GM23338 (cell line): ENCODE results near the gene PACS1. TPM values are rescaled to one million over a fixed set of nuclear protein-coding genes. Genes with fewer than 3 reads are reported as not detected.

ENCODE experiments used
- ATAC-seq: fragments of 200-7000 bp; cut with Tn5 transposase; 3 replicates; pipeline ENCODE4 v1.9.1; 2020
- DNase-seq: peaks from one replicate; pipeline ENCODE4 v3.0.0-alpha.2; 2015; ENCODE audit warnings: low spot score
- H2AFZ ChIP-seq: fragments of 200-600 bp; sonication (generic); 2 replicates; pipeline ENCODE4 v1.8.0; 2016; ENCODE audit warnings: antibody characterized with exemption, mild to moderate bottlenecking, moderate library complexity
- H3F3A ChIP-seq: fragments of 200-600 bp; sonication (generic); replicated peaks from 2 replicates; pipeline ENCODE4 v1.8.0; 2017; ENCODE audit warnings: antibody characterized with exemption, mixed run types, low read depth
- H3K27ac ChIP-seq: fragments of 200-600 bp; sonication (generic); 2 replicates; pipeline ENCODE4 v1.6.1; 2016; ENCODE audit warnings: low read depth
- H3K27me3 ChIP-seq: fragments of 200-600 bp; sonication (generic); 2 replicates; pipeline ENCODE4 v1.8.0; 2016; ENCODE audit warnings: mild to moderate bottlenecking, mixed run types, moderate library complexity; ENCODE audit not compliant: insufficient read depth
- H3K36me3 ChIP-seq: fragments of 200-600 bp; sonication (generic); 2 replicates; pipeline ENCODE4 v1.8.0; 2016; ENCODE audit warnings: mild to moderate bottlenecking; ENCODE audit not compliant: insufficient read depth
- H3K4me1 ChIP-seq: fragments of 200-600 bp; sonication (generic); 2 replicates; pipeline ENCODE4 v1.8.0; 2016; ENCODE audit warnings: mild to moderate bottlenecking, moderate library complexity; ENCODE audit not compliant: insufficient read depth
- H3K4me2 ChIP-seq: fragments of 200-600 bp; sonication (generic); 2 replicates; pipeline ENCODE4 v1.7.1; 2017; ENCODE audit warnings: mixed run types
- H3K4me3 ChIP-seq: fragments of 200-600 bp; sonication (generic); 2 replicates; pipeline ENCODE4 v1.6.1; 2016; ENCODE audit warnings: mixed run types
- H3K79me2 ChIP-seq: fragments of 200-600 bp; sonication (generic); replicated peaks from 2 replicates; pipeline ENCODE4 v1.8.0; 2017; ENCODE audit warnings: mild to moderate bottlenecking; ENCODE audit not compliant: insufficient read depth
- H3K9me2 ChIP-seq: fragments of 200-600 bp; sonication (generic); 2 replicates; pipeline ENCODE4 v1.8.0; 2017; ENCODE audit not compliant: insufficient read depth
- H4K20me1 ChIP-seq: fragments of 200-600 bp; sonication (generic); replicated peaks from 2 replicates; pipeline ENCODE4 v1.8.0; 2017; ENCODE audit warnings: mild to moderate bottlenecking; ENCODE audit not compliant: insufficient read depth
- H3K27ac Mint-ChIP-seq: 2 replicates; pipeline ENCODE4 v1.8.0; 2020; ENCODE audit warnings: inconsistent platforms, mild to moderate bottlenecking, moderate library complexity, mixed read lengths
- H3K27me3 Mint-ChIP-seq: 3 replicates; pipeline ENCODE4 v1.8.0; 2022; ENCODE audit warnings: low read depth, mild to moderate bottlenecking, moderate library complexity, mixed read lengths, inconsistent platforms; ENCODE audit not compliant: insufficient read depth, poor library complexity
- H3K36me3 Mint-ChIP-seq: 3 replicates; pipeline ENCODE4 v1.8.0; 2021; ENCODE audit warnings: low read depth, mild to moderate bottlenecking, inconsistent platforms, moderate library complexity, mixed read lengths
- H3K4me1 Mint-ChIP-seq: 3 replicates; pipeline ENCODE4 v1.8.0; 2020; ENCODE audit warnings: mild to moderate bottlenecking, inconsistent platforms, mixed read lengths
- H3K4me3 Mint-ChIP-seq: 3 replicates; pipeline ENCODE4 v1.8.0; 2021; ENCODE audit warnings: moderate library complexity, mild to moderate bottlenecking, inconsistent platforms, mixed read lengths
- H3K9me3 Mint-ChIP-seq: 3 replicates; pipeline ENCODE4 v1.8.0; 2020; ENCODE audit warnings: moderate library complexity, mild to moderate bottlenecking, inconsistent platforms, mixed read lengths
- CREB1 ChIP-seq: fragments of 250-450 bp; sonication (Bioruptor Pico); IDR thresholded peaks from 2 replicates; pipeline ENCODE4 v1.5.0; 2020; ENCODE audit warnings: low read depth, mild to moderate bottlenecking, moderate library complexity
- ETS1 ChIP-seq: IDR thresholded peaks from 2 replicates; pipeline ENCODE4 v1.6.1; 2016; ENCODE audit warnings: antibody characterized with exemption
- EZH2 ChIP-seq: fragments of 200-600 bp; sonication (generic); IDR thresholded peaks from one replicate; pipeline ENCODE4 v1.8.0; 2017; ENCODE audit warnings: antibody characterized with exemption, mild to moderate bottlenecking, low read depth; ENCODE audit not compliant: unreplicated experiment
- JUNB ChIP-seq: IDR thresholded peaks from one replicate; pipeline ENCODE4 v1.6.1; 2016; ENCODE audit warnings: antibody characterized with exemption; ENCODE audit not compliant: unreplicated experiment
- NANOG ChIP-seq: IDR thresholded peaks from 2 replicates; pipeline ENCODE4 v1.6.1; 2016; ENCODE audit warnings: antibody characterized with exemption, borderline replicate concordance
- STAT1 ChIP-seq: IDR thresholded peaks from one replicate; pipeline ENCODE4 v1.6.1; 2016; ENCODE audit warnings: antibody characterized with exemption; ENCODE audit not compliant: unreplicated experiment
- ZNF331 ChIP-seq: fragments of 250-450 bp; sonication (Bioruptor Pico); IDR thresholded peaks from 2 replicates; pipeline ENCODE4 v1.5.0; 2020; ENCODE audit warnings: low read depth, mild to moderate bottlenecking, moderate library complexity
- ZNF462 ChIP-seq: fragments of 250-450 bp; sonication (Bioruptor Pico); IDR thresholded peaks from 2 replicates; pipeline ENCODE4 v1.5.0; 2020; ENCODE audit warnings: mild to moderate bottlenecking, moderate library complexity
- polyA plus RNA-seq: library from polyadenylated mRNA; unstranded; fragments of >200 nt; fragmentation: Nextera tagmentation; extraction: Ambion mirVana; gene quantifications from 2 replicates; pipeline ENCODE4 v1.2.1, GENCODE V29; 2016
- total RNA-seq: library from RNA; depleted of rRNA; stranded (reverse); fragments of >200 nt; shearing (Covaris generic); gene quantifications from 2 replicates; pipeline ENCODE4 v1.2.3, GENCODE V29; 2014

Gene PACS1
- total and polyA plus RNA-seq, 2 experiments from 2014 or later = 8.0 to 37.5 TPM

DNA sequence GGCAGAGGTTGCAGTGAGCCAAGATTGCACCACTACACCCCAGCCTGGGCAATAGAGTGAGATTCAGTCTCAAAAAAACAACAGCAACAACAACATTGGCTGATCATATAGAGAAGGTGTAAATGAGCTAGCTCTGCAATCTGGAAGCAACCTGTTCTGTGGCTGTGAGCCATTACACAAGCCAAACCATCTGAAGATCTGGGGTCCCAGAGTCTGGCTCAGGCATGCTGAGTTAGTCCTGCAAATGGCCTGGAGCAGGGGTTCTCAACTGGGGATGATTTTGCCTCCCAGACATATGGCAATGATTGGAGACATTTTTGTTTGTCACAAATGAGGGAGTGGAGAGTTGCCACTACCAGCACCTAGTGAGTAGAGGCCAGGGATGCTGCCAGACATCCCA, 156.0 kb downstream of the PACS1 start:
- Histone ChIP-seq H3K27ac (no peak overlapping the region), H3K9me2 (no peaks in the 10 kb centered on the region), H2AFZ (no peak overlapping the region), H3F3A (peaks cover 10% of the 10 kb centered on the region; the same call in 1 of the 2 replicates), H3K36me3 (no peaks in the 10 kb centered on the region), H3K4me2 (no peak overlapping the region), H3K4me3 (no peak overlapping the region), H3K4me1 (peaks cover 14% of the 10 kb centered on the region; the same call in 1 of the 2 replicates), H3K27me3 (no peaks in the 10 kb centered on the region), H3K79me2 (no peaks in the 10 kb centered on the region), H4K20me1 (0 out of 2 replicates have a peak, but pooled peaks cover 2% of the 10 kb centered on the region)
- Mint-ChIP-seq H3K27ac (no peak overlapping the region), H3K9me3 (no peaks in the 10 kb centered on the region), H3K4me3 (no peak overlapping the region), H3K27me3 (peaks cover 7% of the 10 kb centered on the region), H3K4me1 (peaks cover 26% of the 10 kb centered on the region), H3K36me3 (no peaks in the 10 kb centered on the region; the same call in 2 of the 3 replicates)
- TF ChIP-seq STAT1 = no peak
- no peak for TF ChIP-seq NANOG
- TF ChIP-seq ETS1 = no peak
- TF ChIP-seq CREB1 (CRISPR knock-in tag) = no peak
- TF ChIP-seq JUNB = no peak
- TF ChIP-seq ZNF331 (CRISPR knock-in tag) = no peak
- TF ChIP-seq EZH2 = no peak
- no peak for TF ChIP-seq ZNF462
- DNase-seq (no peak), ATAC-seq (no peak)
